ENCODE results near the gene AUTS2.
"Not testable (repeated sequence)": the region's sequence is repeated elsewhere in the genome, so short reads cannot be mapped to it uniquely, and the experiment has no call there.

AUTS2 gene

DNA sequence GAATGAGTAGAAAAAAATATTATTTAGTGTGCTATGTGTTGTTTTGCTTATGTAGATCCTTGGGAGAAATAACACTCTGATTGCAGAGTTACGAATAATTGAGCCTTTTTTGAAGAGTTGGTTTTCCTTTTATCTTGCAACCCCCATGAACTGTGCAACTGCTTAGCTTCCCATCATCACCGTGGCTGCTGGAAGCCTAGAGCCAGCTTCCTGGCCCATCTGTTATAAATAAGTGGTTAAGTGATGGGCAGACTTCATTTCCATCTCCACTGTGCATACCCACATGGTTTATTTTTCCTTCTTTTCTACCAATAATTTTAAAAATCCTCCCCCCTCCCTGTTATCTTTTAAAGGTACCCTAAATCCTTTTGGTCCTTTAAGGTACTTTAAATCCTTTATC lies 978.8 kb downstream of the AUTS2 start:
- in situ Hi-C loops (cut with MboI; ENCODE audit: low sequenced_read_pairs): no loop called here

DNA sequence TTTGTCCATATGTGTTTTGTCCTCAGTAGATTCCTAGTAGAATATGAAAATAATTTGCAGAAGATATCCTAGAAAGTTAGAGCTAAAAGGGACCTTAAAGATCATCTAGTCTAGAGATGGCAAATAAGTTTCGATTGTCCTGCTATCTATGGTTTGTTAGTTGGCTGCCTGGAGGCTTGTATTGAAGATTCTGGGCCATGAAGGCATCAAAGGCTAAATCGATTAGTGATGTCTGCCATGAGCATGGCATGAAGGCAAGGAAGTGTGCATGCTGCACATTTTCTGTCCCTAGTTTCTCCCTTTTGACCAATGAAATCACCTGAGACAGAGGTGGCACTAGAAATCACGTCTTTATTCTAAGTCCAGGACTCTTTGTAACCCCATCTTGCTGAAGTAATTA lies 979.9 kb downstream of the AUTS2 start:
- in situ Hi-C loops (cut with MboI; ENCODE audit: low sequenced_read_pairs): no loop called here

DNA sequence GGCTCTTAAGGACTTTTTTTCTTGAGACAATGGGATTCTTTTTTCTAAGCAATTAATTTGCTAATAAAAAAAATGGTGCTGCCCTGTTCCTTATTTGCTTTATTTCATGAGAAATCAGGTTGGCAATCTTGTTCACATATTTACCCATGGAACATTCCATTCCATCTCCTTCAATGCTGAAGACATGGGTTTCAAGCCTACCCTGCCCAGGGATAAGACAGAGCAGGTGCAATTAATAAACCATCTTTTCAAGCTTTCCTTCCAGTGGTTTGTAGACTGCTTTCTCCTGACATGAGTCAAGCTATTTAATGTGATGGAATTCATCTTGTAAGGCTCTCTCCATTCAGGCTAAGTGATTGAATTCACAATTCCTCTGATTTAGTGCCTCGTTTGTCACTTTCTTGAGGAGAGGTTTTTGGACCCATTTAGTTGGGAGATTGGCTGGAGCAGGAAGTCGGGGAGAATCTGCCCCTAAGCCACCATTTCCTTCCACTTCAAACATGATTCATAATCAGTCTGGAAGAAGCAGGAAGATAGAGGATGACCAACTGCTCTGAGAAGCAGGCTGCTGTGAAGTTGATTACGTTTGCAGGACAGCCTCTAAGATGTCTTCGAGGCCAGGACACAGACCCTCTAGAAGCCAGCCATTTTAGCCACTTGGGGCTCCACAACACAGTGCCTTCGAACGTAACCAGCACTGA lies 981.3 kb downstream of the AUTS2 start:
- in situ Hi-C loops (cut with MboI; ENCODE audit: low sequenced_read_pairs): no loop called here

DNA sequence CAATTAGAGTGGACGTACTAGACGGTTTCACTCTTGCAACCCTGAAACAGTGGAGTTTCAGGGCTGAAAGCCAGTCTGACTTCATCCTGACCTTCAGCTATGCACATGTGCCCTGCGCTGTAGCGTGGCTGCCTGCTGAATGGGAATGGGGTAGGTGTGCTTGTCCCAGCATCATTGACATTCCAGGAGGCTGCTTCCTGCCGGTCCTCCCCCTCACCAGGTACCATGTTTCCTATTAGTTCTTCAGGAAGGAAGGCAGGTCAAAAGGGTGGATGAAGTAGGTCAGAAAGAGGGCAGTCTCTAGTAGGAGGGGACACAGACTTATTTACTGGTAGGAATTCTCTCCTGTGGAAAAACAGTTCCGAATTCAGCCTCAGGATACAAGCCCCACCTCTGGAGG lies 981.9 kb downstream of the AUTS2 start:
- in situ Hi-C loops (cut with MboI; ENCODE audit: low sequenced_read_pairs): no loop called here

DNA sequence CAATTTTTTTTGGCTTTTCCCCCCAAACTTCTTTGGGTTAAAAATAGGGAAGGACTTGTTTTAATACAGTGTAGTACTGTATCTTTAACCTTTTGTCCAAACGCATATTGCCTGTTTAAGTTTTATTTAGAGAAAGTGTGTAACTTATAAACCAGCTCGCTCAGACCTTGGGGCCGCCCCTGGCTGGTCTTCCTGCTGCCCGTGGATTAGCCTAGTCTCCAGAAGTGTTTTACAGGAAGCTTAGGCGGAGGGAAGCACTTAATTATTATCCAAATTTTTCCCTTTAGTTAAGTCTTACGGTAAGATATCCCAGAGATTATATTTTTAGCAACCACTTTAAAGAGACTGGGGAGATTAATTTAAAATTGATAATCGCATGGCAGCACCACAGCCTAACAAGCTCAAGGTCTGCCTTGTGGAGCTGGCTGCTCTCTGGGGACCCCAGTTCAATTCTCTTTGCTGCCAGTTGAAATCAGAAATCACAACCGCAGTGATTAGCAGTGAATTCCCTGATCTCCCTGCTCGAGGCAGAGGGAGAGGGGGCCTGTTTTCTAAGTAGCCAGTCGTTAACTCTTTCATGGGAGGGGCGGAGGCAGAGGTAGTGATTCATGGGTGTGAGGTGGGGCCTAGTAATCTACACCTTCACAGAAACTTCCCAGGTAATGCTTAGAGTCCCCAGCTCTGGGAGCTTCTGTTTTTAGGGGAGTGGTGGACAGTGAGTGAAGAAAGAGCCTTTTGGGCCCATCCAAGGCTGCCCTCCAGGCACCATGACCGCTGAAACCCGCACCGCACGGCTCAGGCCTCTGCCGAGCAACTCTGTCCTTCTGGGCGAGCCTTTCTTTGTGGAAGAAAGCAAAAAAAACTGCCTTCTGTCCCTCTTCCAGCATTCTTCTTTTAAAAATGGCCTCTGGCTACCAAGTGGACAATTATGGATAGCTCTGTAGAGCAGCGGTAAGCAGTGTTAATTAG lies 984.9 kb downstream of the AUTS2 start:
- in situ Hi-C loops (cut with MboI; ENCODE audit: low sequenced_read_pairs): no loop called here

DNA sequence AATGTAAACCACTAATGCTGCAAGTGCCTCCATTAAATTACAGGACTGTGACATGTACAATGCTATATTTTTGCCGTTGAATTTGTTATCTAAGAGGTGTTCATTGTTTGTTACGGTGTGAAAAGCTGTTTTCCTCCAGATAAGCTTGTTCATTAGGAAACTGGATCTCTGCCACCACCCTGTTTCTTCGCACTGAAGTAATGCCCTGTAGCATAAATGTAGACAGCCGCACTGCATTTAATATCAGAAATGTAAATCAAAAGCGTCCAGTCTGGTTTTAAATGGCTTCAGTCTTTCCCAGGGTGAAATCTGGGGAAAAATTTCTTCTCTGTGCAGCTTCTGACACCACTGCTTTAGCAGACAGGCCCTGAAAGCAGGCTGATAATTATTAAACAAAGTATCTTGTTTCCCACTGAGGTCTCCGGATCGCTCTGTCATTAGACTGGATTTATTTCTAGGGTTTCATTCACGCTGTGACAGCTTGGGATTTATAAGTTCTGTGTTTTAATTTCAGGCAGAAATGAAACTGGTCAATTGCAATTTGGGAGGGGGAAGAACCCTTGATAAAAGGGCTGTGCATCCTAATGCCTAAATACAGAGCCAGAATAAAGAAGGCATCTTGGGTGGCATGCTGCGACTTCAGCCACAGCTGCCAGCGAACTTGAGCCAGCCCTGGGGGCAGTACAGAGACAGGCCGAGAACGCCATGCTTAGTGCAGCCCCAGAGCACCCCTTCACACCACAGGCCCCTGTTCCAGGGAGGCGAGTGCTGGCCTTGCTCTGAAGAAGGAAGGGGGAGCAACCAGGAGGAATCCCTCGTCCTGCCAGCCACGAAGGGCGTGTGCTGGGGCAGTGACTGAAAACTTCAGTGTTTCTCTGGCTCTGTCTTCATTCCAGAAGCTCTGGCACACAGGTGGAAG lies 985.9 kb downstream of the AUTS2 start:
- in situ Hi-C loops (cut with MboI; ENCODE audit: low sequenced_read_pairs): no loop called here

DNA sequence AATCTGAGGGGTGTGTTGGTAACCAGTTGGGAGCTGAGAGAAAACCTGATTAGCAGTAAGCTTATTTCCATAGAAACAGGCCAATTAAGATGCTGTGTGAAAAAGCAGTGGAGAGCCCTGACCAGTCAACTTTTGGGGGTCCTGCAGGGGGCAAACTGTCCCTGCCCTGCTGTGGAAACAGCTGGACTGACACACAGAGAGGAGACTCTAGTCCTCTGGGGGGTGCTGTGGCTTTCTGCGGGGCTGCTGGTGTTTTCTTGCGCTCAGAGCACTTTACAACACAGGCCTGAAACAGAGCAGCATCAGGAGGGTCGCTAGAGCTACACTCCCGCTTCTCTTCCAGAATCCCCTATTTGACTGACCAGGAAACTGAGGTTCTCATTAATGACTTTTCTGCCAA lies 986.8 kb downstream of the AUTS2 start:
- in situ Hi-C loops (cut with MboI; ENCODE audit: low sequenced_read_pairs): no loop called here

DNA sequence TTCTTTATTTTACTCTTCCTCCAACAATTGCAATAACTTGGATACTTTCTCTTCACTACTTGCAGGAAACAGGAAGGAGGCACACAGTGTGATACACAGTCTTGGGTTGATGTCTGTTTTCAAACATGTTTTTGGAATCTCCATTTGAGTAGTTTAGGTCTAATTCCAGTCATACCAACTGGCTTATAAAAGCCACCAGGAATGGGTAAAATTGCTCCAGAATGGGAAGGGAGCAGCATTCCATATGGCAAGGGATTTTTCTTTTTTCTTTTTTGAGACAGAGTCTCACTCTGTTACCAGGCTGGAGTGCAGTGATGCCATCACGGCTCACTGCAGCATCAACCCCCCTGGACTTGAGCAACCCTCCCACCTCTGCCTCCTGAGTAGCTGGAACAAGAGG lies 988.5 kb downstream of the AUTS2 start:
- in situ Hi-C loops (cut with MboI; ENCODE audit: low sequenced_read_pairs): no loop called here

DNA sequence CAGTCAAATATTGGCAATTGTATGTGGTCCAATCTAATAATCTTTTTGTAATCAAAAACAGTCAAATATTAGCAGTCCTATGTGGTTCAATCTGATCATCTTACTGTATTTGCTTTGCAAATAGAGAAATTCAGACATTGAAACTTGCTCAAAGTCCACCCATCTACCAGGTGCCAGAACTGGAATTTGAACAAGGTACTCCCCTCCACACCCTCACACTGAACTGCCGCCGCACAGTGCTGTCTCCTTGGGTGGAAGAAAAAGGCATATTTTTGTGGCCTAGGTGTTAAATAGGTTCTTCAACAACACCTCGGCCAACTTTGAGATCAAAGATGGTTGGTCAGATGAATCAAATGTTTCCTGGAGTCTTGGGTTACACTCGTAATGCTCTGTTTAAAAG lies 989.5 kb downstream of the AUTS2 start:
- in situ Hi-C loops (cut with MboI; ENCODE audit: low sequenced_read_pairs): no loop called here

DNA sequence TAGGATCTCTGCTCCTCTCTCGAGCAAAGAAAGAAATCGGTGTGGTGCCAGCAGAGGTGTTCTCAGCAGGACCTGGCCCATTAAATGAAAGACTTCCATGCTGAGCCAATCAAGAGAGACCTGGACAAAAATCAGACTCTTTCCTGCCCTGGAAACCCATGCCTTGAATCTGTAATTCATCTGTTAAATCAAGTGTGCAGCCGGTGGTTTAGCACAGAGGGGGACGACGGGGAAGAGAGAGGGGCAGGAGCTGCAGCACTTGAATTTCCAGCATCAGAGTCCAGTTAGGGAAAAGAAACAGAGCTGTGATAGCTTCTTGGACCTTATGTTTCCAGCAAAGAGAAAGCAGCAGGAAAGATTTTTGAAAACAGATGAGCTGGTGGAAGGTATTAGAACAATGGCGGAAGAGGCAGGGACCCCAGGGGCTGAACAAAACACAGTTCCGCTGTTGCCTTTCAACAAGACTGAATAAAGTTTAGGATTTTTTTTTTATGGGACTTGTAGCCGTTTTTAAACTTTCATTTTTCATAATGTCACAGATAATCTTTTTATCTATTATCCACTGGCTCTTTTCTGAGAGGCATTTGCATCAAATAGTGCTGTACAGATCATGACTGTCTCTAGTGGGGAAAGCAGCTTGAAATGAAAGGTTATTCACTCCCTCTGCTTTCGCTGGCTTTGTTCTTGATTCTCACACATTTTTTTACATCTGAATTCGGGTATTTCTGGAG lies 990.1 kb downstream of the AUTS2 start:
- in situ Hi-C loops (cut with MboI; ENCODE audit: low sequenced_read_pairs): no loop called here

DNA sequence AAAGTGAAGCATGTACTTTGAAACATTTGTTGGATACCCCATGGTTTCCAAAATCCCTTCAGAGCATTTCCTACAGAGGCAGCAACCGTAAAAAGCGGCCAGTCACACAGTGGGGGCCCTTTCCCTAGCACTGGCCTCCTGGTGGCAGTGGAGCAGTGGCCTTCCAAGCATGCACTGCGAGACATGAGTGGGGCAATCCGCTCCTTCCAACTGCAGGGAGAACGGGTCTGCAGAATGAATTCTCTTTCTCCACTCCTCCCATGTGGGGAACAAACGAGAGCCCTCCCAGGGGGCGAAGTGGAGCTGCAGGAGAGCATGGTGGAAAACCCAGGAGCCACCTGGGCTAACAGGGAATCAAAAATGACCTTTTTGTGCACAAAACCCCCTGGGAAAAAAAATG lies 990.7 kb downstream of the AUTS2 start:
- in situ Hi-C loops (cut with MboI; ENCODE audit: low sequenced_read_pairs): no loop called here

DNA sequence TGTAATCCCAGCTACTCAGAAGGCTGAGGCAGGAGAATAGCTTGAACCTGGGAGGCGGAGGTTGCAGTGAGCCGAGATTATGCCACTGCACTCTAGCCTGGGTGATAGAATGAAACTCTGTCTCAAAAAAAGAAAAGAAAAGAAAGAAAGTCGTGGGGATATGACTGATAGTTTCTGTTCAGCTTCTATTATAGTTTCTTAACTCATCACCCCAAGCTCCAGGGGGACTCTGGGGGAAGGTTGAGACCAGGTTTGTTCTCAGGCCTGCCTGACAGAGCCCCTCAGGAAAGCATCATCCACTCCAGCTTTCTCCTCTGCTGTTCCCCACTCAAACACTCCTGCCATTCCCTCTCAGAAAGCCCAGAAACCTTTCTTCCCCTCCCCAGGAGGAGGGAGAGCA lies 991.3 kb downstream of the AUTS2 start:
- in situ Hi-C loops (cut with MboI; ENCODE audit: low sequenced_read_pairs): no loop called here

DNA sequence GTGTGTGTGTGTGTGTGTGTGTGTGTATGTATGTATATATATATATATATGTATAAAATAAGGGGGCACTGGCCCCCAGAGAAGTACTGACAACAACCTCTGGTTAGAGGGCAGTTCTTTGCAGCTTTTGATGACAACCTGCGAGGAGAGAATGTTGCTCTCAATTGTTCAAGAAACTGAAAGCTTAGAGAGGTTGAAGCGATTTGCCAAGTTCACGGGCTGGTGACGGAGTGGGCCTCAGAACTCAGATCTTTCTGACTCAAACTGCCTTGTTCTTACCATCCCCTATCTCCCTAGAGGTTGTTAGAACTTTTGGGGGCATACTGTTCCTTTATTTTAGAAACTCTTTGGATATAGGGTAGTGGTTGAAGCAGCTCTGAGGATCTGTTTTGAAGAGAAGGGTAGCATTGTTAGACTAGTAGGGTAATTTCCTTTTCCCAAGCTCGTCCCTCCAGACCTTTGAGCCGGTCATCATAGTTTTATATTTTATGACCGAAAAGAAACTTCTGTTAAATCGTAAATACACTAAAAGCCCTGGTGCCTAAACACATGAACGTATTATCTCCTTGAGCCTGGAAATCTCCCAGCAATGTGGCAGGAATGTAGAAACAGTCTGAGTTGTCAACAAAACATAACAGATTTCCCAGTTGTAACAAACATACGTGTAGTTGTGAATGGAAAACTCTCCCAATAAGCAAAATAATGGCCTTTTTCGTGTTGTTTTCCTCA lies 992.0 kb downstream of the AUTS2 start:
- in situ Hi-C loops (cut with MboI; ENCODE audit: low sequenced_read_pairs): no loop called here

DNA sequence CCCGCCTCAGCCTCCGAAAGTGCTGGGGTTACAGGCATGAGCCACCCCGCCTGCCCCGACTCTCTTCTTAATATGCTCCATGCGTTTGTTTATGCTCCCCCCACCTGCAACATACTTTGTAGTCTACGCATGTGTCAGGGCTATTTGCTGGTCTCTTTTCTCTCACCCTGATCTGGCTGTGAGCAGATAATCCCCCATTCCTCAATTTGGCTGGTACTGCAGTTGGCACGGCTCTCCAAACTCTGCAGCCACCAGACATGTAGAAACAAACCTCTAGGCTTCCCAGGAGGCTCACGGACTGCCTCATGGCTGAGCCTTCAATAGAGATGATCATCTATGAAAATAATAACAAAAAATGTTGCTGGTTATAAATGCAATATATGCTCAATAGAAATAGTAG lies 993.4 kb downstream of the AUTS2 start:
- in situ Hi-C loops (cut with MboI; ENCODE audit: low sequenced_read_pairs): no loop called here

DNA sequence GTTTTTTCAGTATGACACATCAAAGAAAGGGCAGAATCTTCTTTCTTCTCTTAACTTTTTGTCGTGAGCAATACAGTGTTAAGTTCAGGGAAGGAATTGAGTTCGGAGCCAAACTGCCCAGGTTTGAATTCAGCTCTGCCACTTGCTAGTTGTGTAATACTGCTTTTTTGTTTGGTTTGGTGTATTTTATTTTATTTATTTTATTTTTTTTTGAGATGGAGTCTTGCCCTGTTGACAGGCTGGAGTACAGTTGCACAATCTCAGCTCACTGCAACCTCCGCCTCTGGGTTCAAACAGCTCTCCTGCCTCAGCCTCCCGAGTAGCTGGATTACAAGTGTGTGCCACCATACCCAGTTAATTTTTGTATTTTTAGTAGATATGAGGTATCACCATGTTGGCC lies 993.9 kb downstream of the AUTS2 start:
- in situ Hi-C loops (cut with MboI; ENCODE audit: low sequenced_read_pairs): no loop called here

DNA sequence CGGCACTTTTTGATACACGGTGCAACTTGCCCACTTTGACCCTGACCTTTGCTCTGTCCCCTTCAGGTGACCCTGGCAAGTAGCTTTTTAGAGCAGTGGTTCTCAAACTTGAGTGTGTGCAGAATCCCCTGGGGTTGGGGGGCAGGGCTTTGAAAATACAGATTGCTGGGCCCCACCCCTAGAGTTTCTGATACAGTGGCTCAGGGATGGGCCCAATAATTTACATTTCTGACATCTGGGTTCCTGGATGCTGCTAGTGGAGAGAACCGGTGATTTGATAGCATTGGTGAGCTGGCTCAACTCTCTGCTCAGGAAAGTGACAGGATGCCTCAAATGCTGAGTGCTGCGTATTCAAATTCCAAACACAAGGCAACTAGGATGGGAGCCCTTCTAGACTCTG lies 995.9 kb downstream of the AUTS2 start:
- in situ Hi-C loops (cut with MboI; ENCODE audit: low sequenced_read_pairs): no loop called here

DNA sequence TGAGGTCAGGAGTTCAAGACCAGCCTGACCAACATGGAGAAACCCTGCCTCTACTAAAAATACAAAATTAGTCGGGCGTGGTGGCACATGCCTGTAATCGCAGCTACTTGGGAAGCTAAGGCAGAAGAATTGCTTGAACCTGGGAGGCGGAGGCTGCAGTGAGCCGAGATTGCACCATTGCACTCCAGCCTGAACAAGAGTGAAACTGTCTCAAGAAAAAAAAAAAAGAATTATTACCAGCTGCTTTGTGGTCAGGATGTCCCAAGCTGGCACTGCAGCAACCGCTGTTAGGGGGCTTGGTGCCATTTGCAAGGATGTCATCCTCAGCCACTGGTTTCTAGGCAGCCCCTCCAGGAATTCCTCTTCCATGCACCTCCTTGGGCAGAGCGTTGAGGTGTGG lies 996.6 kb downstream of the AUTS2 start:
- in situ Hi-C loops (cut with MboI; ENCODE audit: low sequenced_read_pairs): not testable (repeated sequence)

DNA sequence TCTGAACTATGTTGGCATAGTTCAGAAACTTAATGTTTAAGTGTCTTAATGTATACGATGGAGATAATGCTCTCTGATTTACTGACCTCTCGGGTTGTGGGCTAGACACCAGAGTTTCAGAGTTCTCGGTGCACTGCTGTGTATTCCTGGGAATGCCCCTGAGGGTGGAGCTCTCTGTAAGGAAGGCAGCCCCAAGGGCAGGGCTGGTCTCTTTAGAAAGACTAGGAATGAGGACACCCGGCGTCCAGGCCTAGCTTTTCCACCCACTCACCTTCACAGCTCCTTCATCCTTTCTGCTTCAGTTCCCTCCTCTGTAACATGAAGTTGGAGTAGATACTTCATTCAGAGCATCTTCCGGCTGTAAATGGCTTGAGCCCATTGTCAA lies 997.1 kb downstream of the AUTS2 start:
- in situ Hi-C loops (cut with MboI; ENCODE audit: low sequenced_read_pairs): no loop called here

DNA sequence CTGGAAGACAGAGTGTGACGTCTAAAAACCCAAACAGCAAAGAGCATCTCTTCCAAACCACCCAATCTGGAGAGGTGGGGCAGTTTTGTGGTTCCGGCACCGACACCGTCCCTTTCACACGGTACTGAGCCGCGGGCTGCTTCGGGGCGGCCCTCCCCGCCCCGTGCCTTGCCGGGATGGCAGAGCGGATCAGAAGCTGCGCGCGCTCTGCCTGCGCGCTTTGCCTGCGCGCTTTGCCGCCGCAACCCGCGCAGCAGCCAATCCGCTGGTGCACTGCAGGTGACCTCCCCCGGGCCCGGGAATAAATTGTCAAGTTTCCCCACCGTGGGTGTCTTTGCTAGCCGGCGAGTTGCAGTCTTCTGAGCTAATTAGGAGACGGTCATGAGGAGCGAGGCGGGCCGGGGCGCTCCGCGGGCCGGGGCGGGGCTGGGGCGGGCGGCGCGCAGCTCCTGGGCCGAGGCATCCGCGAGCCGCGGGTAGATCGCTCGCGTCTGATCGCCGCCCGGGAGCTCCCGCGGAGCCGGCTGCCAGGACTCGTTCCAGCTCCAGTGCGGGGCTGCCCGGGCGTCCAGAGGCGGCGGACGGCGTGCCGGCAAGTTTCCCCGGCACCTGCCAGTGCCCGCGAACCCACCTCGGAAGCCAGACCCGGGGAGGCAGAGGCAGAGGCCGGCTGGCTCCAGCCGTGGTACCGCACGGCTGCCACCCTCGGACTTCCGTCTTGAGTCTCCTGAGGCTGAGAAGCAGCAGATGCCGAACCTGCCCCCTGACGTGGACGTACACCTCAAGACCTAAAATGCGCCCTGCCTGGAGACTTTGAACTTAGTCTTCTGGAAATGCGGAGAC lies 997.7 kb downstream of the AUTS2 start:
- in situ Hi-C loops (cut with MboI; ENCODE audit: low sequenced_read_pairs): no loop called here

Data from hTERT RPE-1 (cell line).